OCI-LY7 (cell line): ENCODE measurements around the gene RMND5B. TPM values are rescaled to one million over a fixed set of nuclear protein-coding genes. Genes with fewer than 3 reads are reported as not detected.

Experiments
- BruUV-seq: library from RNA; stranded (reverse); fragments of 400-500 nt; replicated peaks from 2 replicates; lab custom pipeline; 2021; lab: Mats Ljungman, UMichigan
- CTCF ChIA-PET: fragments of 300-600 bp; sonication (Branson Sonifier 250); formaldehyde crosslinking; loops from one replicate; lab custom pipeline; 2022; ENCODE audit warnings: antibody characterized with exemption; ENCODE audit not compliant: unreplicated experiment; lab: Charles Lee
- POLR2A ChIA-PET: fragments of 300-600 bp; sonication (Branson Sonifier 250); formaldehyde crosslinking; loops from one replicate; lab custom pipeline; 2022; ENCODE audit warnings: antibody characterized with exemption; lab: Charles Lee
- DNase-seq: peaks from one replicate; pipeline ENCODE4 v3.0.0-alpha.2; 2015; ENCODE audit warnings: low spot score
- H2AFZ ChIP-seq: fragments of 200-600 bp; sonication (generic), shearing (Covaris generic); 2 replicates; pipeline ENCODE4 v1.6.1; 2014; ENCODE audit warnings: mild to moderate bottlenecking, antibody characterized with exemption, low read length, moderate library complexity
- H3K27ac ChIP-seq: fragments of 200-600 bp; sonication (generic); 2 replicates; pipeline ENCODE4 v1.5.1; 2014; ENCODE audit warnings: mixed run types, low read depth, mild to moderate bottlenecking, moderate library complexity, low read length, inconsistent platforms; ENCODE audit not compliant: poor library complexity, severe bottlenecking
- H3K36me3 ChIP-seq: fragments of 200-600 bp; sonication (generic); 2 replicates; pipeline ENCODE4 v1.6.1; 2014; ENCODE audit warnings: mild to moderate bottlenecking, antibody characterized with exemption, low read length, moderate library complexity, mixed read lengths; ENCODE audit not compliant: insufficient read depth
- H3K4me1 ChIP-seq: fragments of 200-600 bp; sonication (generic); 2 replicates; pipeline ENCODE4 v1.5.1; 2014; ENCODE audit warnings: mild to moderate bottlenecking, low read length; ENCODE audit not compliant: insufficient read depth, poor library complexity, severe bottlenecking
- H3K4me2 ChIP-seq: fragments of 200-600 bp; sonication (generic); 2 replicates; pipeline ENCODE4 v1.6.1; 2014; ENCODE audit warnings: mild to moderate bottlenecking, low read length
- H3K4me3 ChIP-seq: fragments of 200-600 bp; sonication (generic); 2 replicates; pipeline ENCODE4 v1.5.1; 2014; ENCODE audit warnings: mild to moderate bottlenecking, low read depth, low read length; ENCODE audit not compliant: poor library complexity, severe bottlenecking
- H3K79me2 ChIP-seq: fragments of 200-600 bp; sonication (generic); 2 replicates; pipeline ENCODE4 v1.6.1; 2016; ENCODE audit warnings: low read depth, mild to moderate bottlenecking, low read length, moderate library complexity, mixed read lengths; ENCODE audit not compliant: insufficient read depth
- H3K9me2 ChIP-seq: fragments of 200-600 bp; sonication (generic); 2 replicates; pipeline ENCODE4 v1.6.1; 2016; ENCODE audit warnings: mild to moderate bottlenecking, low read length, mixed read lengths; ENCODE audit not compliant: insufficient read depth
- H3K9me3 ChIP-seq: fragments of 200-600 bp; sonication (generic); 2 replicates; pipeline ENCODE4 v1.6.1; 2014; ENCODE audit warnings: mild to moderate bottlenecking, mixed run types, low read length, mixed read lengths
- H4K20me1 ChIP-seq: fragments of 200-600 bp; sonication (generic); 2 replicates; pipeline ENCODE4 v1.6.1; 2014; ENCODE audit warnings: mild to moderate bottlenecking, antibody characterized with exemption, low read length, moderate library complexity, mixed read lengths; ENCODE audit not compliant: insufficient read depth
- CTCF ChIP-seq: fragments of 200-600 bp; sonication (generic); conservative IDR thresholded peaks from 2 replicates; pipeline ENCODE4 v1.5.1; 2014; ENCODE audit warnings: mild to moderate bottlenecking, antibody characterized with exemption, low read length, moderate library complexity, mixed read lengths
- EZH2phosphoT487 ChIP-seq: fragments of 200-600 bp; sonication (generic); IDR thresholded peaks from 2 replicates; pipeline ENCODE4 v1.6.1; 2018; ENCODE audit warnings: low read depth, borderline replicate concordance, mild to moderate bottlenecking, mixed run types, antibody characterized with exemption, low read length, moderate library complexity, mixed read lengths
- intact Hi-C: fragments of 100-400 bp; cut with micrococcal nuclease; formaldehyde crosslinking; loops from one replicate; pipeline ENCODE4 v1.10.0; 2022; ENCODE audit not compliant: unreplicated experiment
- total RNA-seq, 2 experiments: library from RNA; depleted of rRNA in 1 of 2; stranded (reverse); fragments of >200 nt in 1 of 2; shearing (Covaris generic) in 1 of 2; gene quantifications; 2 replicates each; pipeline ENCODE4 v1.2.3, GENCODE V29; 2014 to 2022

The RMND5B gene
- total RNA-seq, 2 experiments from 2014 or later: 63.2 to 68.3 TPM

DNA sequence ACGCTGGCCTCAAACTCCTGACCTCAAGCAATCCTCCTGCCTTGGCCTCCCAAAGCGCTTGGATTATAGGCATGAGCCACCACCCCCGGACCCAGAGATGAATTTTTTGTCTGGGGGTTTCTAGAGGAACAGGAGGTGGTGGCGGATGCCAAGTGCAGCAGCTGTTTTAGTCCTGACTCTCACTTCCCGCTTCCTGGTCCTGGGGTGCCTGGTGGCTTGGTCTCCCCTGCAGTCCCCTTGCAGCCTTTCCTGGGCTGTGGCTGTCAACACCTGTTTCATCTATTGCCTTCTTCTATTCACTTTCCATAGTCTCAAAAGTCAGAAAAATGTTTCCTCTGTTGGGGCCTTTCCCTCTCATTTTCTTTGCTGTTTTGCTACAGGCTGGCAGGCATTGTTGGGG, 29.4 kb downstream of the RMND5B start:
- CTCF ChIA-PET: no interaction called here
- H3K4me3 ChIP-seq: no peak overlapping the region
- peak overlapping the region; percentile 41 for H3K4me2 ChIP-seq
- no TSS peak for BruUV-seq
- H3K4me1 ChIP-seq: peaks cover 35% of the 10 kb centered on the region
- no peaks in the 10 kb centered on the region for H3K79me2 ChIP-seq
- no peaks in the 10 kb centered on the region for H3K36me3 ChIP-seq
- TF ChIP-seq CTCF: no peak
- no peaks in the 10 kb centered on the region for H4K20me1 ChIP-seq
- no peaks in the 10 kb centered on the region for H3K9me2 ChIP-seq
- intact Hi-C loops: loop anchor here (5.0 to 10.0 kb wide), 2 partner anchors 178 to 555 kb away; partner anchors contain the start of gene B4GALT7
- POLR2A ChIA-PET: interaction anchor here (0.7 kb wide), 2 partner anchors 44 to 70 kb away, joined by 3 to 4 read pairs; partner anchors contain the start of gene HNRNPAB
- H2AFZ ChIP-seq: peak overlapping the region; percentile 64
- no peaks in the 10 kb centered on the region for H3K9me3 ChIP-seq
- DNase-seq: peak; percentile 57
- H3K27ac ChIP-seq: peak overlapping the region; percentile 51

GRCh38 chr5:178162481-178162880, 31.7 kb downstream of the RMND5B start:
- no peak overlapping the region for H3K27ac ChIP-seq
- intact Hi-C loops: loop anchor here (5.0 to 10.0 kb wide), 2 partner anchors 180 to 558 kb away; partner anchors contain the start of gene B4GALT7
- TF ChIP-seq CTCF (no peak), EZH2phosphoT487 (no peak)
- no peak overlapping the region for H3K4me3 ChIP-seq
- BruUV-seq: no TSS peak
- H3K9me3 ChIP-seq: no peaks in the 10 kb centered on the region
- H3K4me1 ChIP-seq: peaks cover 25% of the 10 kb centered on the region
- H2AFZ ChIP-seq: no peak overlapping the region
- H3K9me2 ChIP-seq: no peaks in the 10 kb centered on the region
- ChIA-PET POLR2A (interaction anchor here (1.4 kb wide), 1 partner anchor 91 kb away, joined by 7 read pairs; no protein-coding TSS in a partner anchor), CTCF (interaction anchor here (3.3 kb wide), 1 partner anchor 87 kb away, joined by 23 read pairs; no protein-coding TSS in a partner anchor)
- no peak overlapping the region for H3K4me2 ChIP-seq
- no peaks in the 10 kb centered on the region for H3K79me2 ChIP-seq
- H3K36me3 ChIP-seq: no peaks in the 10 kb centered on the region
- no peaks in the 10 kb centered on the region for H4K20me1 ChIP-seq
- DNase-seq: no peak
